Eye (tissue), 1 donor: Measurements from ENCODE around the gene COX4I2.
A peak's percentile ranks its signal among the peaks of the same experiment; 100 is the strongest.
"Not testable (repeated sequence)": the region's sequence is repeated elsewhere in the genome, so short reads cannot be mapped to it uniquely, and the experiment has no call there.

Experiments used
- DNase-seq: peaks from one replicate; pipeline ENCODE4 v3.0.0-alpha.2; 2015

The COX4I2 gene

GRCh38 chr20:31637660-31638059 lies at the start of gene COX4I2:
Gene COX4I2 (plus strand): TSS chr20:31637912. CDS start chr20:31639018, 1,106 bp downstream.
- DNase-seq: peak; percentile 7

GRCh38 chr20:31590717-31591225 lies 46.9 kb upstream of the COX4I2 start:
- DNase-seq: no peak

- no peak for DNase-seq
Measured at GRCh38 chr20:31593221-31594001, 44.3 kb upstream of the COX4I2 start.

- no peak for DNase-seq
Measured at GRCh38 chr20:31594002-31594557, 43.6 kb upstream of the COX4I2 start.

GRCh38 chr20:31594558-31595379 lies 42.9 kb upstream of the COX4I2 start:
- DNase-seq: no peak

GRCh38 chr20:31595380-31595653 lies 42.4 kb upstream of the COX4I2 start:
- no peak for DNase-seq

GRCh38 chr20:31595654-31596411 lies 41.9 kb upstream of the COX4I2 start:
- DNase-seq: peak; percentile 79

- not testable (repeated sequence) for DNase-seq
Measured at GRCh38 chr20:31596412-31596715, 41.3 kb upstream of the COX4I2 start.

GRCh38 chr20:31596831-31597480 lies 40.8 kb upstream of the COX4I2 start:
- DNase-seq: no peak

- DNase-seq: no peak
Measured at GRCh38 chr20:31597481-31597855, 40.2 kb upstream of the COX4I2 start.

GRCh38 chr20:31602431-31602778 lies 35.3 kb upstream of the COX4I2 start:
- peak; percentile 25 for DNase-seq

GRCh38 chr20:31602779-31603441 lies 34.8 kb upstream of the COX4I2 start:
- DNase-seq: peak; percentile 30

- DNase-seq: peak; percentile 99
Measured at GRCh38 chr20:31603822-31604566, 33.7 kb upstream of the COX4I2 start.

GRCh38 chr20:31604567-31605030 lies 33.1 kb upstream of the COX4I2 start:
- no peak for DNase-seq

- DNase-seq: peak; percentile 99
Measured at GRCh38 chr20:31605031-31605901, 32.4 kb upstream of the COX4I2 start, which contains the start of gene ID1. Gene ID1 (plus strand): TSS chr20:31605289. CDS start chr20:31605388, 99 bp downstream.

- DNase-seq: peak; percentile 71
Measured at GRCh38 chr20:31605902-31606803, 31.6 kb upstream of the COX4I2 start.

GRCh38 chr20:31606804-31607639 lies 30.7 kb upstream of the COX4I2 start:
- peak; percentile 76 for DNase-seq

- peak; percentile 51 for DNase-seq
Measured at GRCh38 chr20:31607640-31608250, 30.0 kb upstream of the COX4I2 start.
